ENCODE data around the gene GLRX5. TPM values are rescaled to one million over a fixed set of nuclear protein-coding genes. Genes with fewer than 3 reads are reported as not detected.
A peak's percentile ranks its signal among the peaks of the same experiment; 100 is the strongest.
"Not testable (repeated sequence)": the region's sequence is repeated elsewhere in the genome, so short reads cannot be mapped to it uniquely, and the experiment has no call there.

GLRX5 gene
- total RNA-seq, 2 experiments from 2014 or later = 11.3 to 11.9 TPM

- Histone ChIP-seq H3K36me3 (ENCODE audit: insufficient read depth, low read length) (no peaks in the 10 kb centered on the region), H3K4me3 (ENCODE audit: low read length) (no peak overlapping the region), H3K9me3 (ENCODE audit: control insufficient read depth in 1 of 2, insufficient read depth in 1 of 2, low read length in 2 of 2) (no peaks in the 10 kb centered on the region), H3K27me3 (ENCODE audit: control insufficient read depth in 1 of 2, insufficient read depth in 2 of 2, low read length in 2 of 2) (no peaks in the 10 kb centered on the region), H3K4me1 (ENCODE audit: insufficient read depth, low read length) (no peaks in the 10 kb centered on the region), H3K27ac (ENCODE audit: low read depth in 1 of 2, low read length in 2 of 2) (no peak overlapping the region)
- intact Hi-C loops (cut with DNase I, micrococcal nuclease) = no loop called here
- POLR2A ChIA-PET = no interaction called here
- H3K27ac Mint-ChIP-seq = no peak overlapping the region
- ATAC-seq (ENCODE audit: poor library complexity) (no peak), DNase-seq (no peak)
- no peak overlapping the region for H3K4me3 Mint-ChIP-seq
- H3K4me1 Mint-ChIP-seq (ENCODE audit: low read depth) = no peaks in the 10 kb centered on the region
- no peaks in the 10 kb centered on the region for H3K36me3 Mint-ChIP-seq (ENCODE audit: low read depth)
- CTCF ChIA-PET = no interaction called here
- peaks cover 40% of the 10 kb centered on the region for H3K27me3 Mint-ChIP-seq
- TF ChIP-seq CTCF (IDR thresholded peaks at IDR 0.05) = no peak
- H3K9me3 Mint-ChIP-seq = no peaks in the 10 kb centered on the region
Measured at GRCh38 chr14:95575840-95576473, 41.1 kb downstream of the GLRX5 start.

- H3K27me3 Mint-ChIP-seq = peaks cover 40% of the 10 kb centered on the region
- TF ChIP-seq CTCF (IDR thresholded peaks at IDR 0.05) = no peak
- H3K27me3 ChIP-seq (ENCODE audit: control insufficient read depth in 1 of 2, insufficient read depth in 2 of 2, low read length in 2 of 2) = no peaks in the 10 kb centered on the region
Measured at GRCh38 chr14:95577067-95577800, 42.4 kb downstream of the GLRX5 start.

GRCh38 chr14:95577870-95578269, 43.0 kb downstream of the GLRX5 start:
- H3K27ac Mint-ChIP-seq = no peak overlapping the region
- peaks cover 40% of the 10 kb centered on the region for H3K27me3 Mint-ChIP-seq
- no peak for ATAC-seq (ENCODE audit: poor library complexity)
- Histone ChIP-seq H3K4me1 (ENCODE audit: insufficient read depth, low read length) (no peaks in the 10 kb centered on the region), H3K4me3 (ENCODE audit: low read length) (no peak overlapping the region), H3K36me3 (ENCODE audit: insufficient read depth, low read length) (no peaks in the 10 kb centered on the region), H3K27ac (ENCODE audit: low read depth in 1 of 2, low read length in 2 of 2) (no peak overlapping the region), H3K9me3 (ENCODE audit: control insufficient read depth in 1 of 2, insufficient read depth in 1 of 2, low read length in 2 of 2) (no peaks in the 10 kb centered on the region), H3K27me3 (ENCODE audit: control insufficient read depth in 1 of 2, insufficient read depth in 2 of 2, low read length in 2 of 2) (no peaks in the 10 kb centered on the region)
- no peak for TF ChIP-seq CTCF (IDR thresholded peaks at IDR 0.05)
- POLR2A ChIA-PET = no interaction called here
- H3K9me3 Mint-ChIP-seq = no peaks in the 10 kb centered on the region
- CTCF ChIA-PET = no interaction called here
- no peaks in the 10 kb centered on the region for H3K4me1 Mint-ChIP-seq (ENCODE audit: low read depth)
- no peak overlapping the region for H3K4me3 Mint-ChIP-seq
- intact Hi-C loops (cut with DNase I, micrococcal nuclease) = no loop called here
- no peaks in the 10 kb centered on the region for H3K36me3 Mint-ChIP-seq (ENCODE audit: low read depth)
- DNase-seq = no peak

More at GRCh38 chr14:95577067-95577800, 42.4 kb downstream of the GLRX5 start:
- DNase-seq (peak in 1 of 14 experiments; percentile 2), ATAC-seq (ENCODE audit: poor library complexity) (no peak)
- no peaks in the 10 kb centered on the region for H3K9me3 Mint-ChIP-seq
- H3K36me3 ChIP-seq (ENCODE audit: insufficient read depth, low read length) = no peaks in the 10 kb centered on the region
- H3K27ac ChIP-seq (ENCODE audit: low read depth in 1 of 2, low read length in 2 of 2) = no peak overlapping the region
- no peak overlapping the region for H3K4me3 ChIP-seq (ENCODE audit: low read length)
- no peaks in the 10 kb centered on the region for H3K9me3 ChIP-seq (ENCODE audit: control insufficient read depth in 1 of 2, insufficient read depth in 1 of 2, low read length in 2 of 2)
- intact Hi-C loops (cut with DNase I, micrococcal nuclease) = no loop called here
- H3K4me1 ChIP-seq (ENCODE audit: insufficient read depth, low read length) = no peaks in the 10 kb centered on the region
- H3K4me3 Mint-ChIP-seq = no peak overlapping the region
- H3K27ac Mint-ChIP-seq = no peak overlapping the region
- ChIA-PET POLR2A (no interaction called here), CTCF (no interaction called here)
- H3K36me3 Mint-ChIP-seq (ENCODE audit: low read depth) = no peaks in the 10 kb centered on the region
- H3K4me1 Mint-ChIP-seq (ENCODE audit: low read depth) = no peaks in the 10 kb centered on the region

- DNase-seq; H3K9me3 Mint-ChIP-seq; ATAC-seq (ENCODE audit: poor library complexity); H3K36me3 Mint-ChIP-seq (ENCODE audit: low read depth); POLR2A ChIA-PET; H3K4me3 Mint-ChIP-seq; H3K9me3 ChIP-seq (ENCODE audit: control insufficient read depth in 1 of 2, insufficient read depth in 1 of 2, low read length in 2 of 2); H3K4me1 ChIP-seq (ENCODE audit: insufficient read depth, low read length); H3K27ac Mint-ChIP-seq; H3K27me3 ChIP-seq (ENCODE audit: control insufficient read depth in 1 of 2, insufficient read depth in 2 of 2, low read length in 2 of 2); H3K4me1 Mint-ChIP-seq (ENCODE audit: low read depth); H3K4me3 ChIP-seq (ENCODE audit: low read length); H3K36me3 ChIP-seq (ENCODE audit: insufficient read depth, low read length); intact Hi-C loops (cut with DNase I, micrococcal nuclease); H3K27ac ChIP-seq (ENCODE audit: low read depth in 1 of 2, low read length in 2 of 2); CTCF ChIA-PET: not testable (repeated sequence)
- peaks cover 27% of the 10 kb centered on the region for H3K27me3 Mint-ChIP-seq
Measured at GRCh38 chr14:95583836-95584617, 49.2 kb downstream of the GLRX5 start.

Data from CD4-positive, alpha-beta T cell (primary cell).